B cell (primary cell): Measurements from ENCODE around the gene PITRM1. TPM values are rescaled to one million over a fixed set of nuclear protein-coding genes. Genes with fewer than 3 reads are reported as not detected.
"Not testable (repeated sequence)": the region's sequence is repeated elsewhere in the genome, so short reads cannot be mapped to it uniquely, and the experiment has no call there.

Experiments
- ATAC-seq: fragments of 200-7000 bp; cut with Tn5 transposase; one replicate; pipeline ENCODE4 v1.10.0; 2021; ENCODE audit warnings: low read depth, mild to moderate bottlenecking, moderate number of reproducible peaks, moderate library complexity
- CTCF ChIA-PET: fragments of 350-600 bp; sonication (Branson Sonifier 250); formaldehyde crosslinking; loops from one replicate; lab custom pipeline; 2021; ENCODE audit warnings: antibody characterized with exemption, inconsistent platforms; lab: Charles Lee
- POLR2A ChIA-PET: fragments of 350-600 bp; sonication (Branson Sonifier 250); formaldehyde crosslinking; loops from one replicate; lab custom pipeline; 2021; ENCODE audit warnings: antibody characterized with exemption; lab: Charles Lee
- DNase-seq: peaks from one replicate; pipeline ENCODE4 v3.0.0; 2013
- H2AFZ ChIP-seq: 2 replicates; pipeline ENCODE4 v1.6.1; 2012; ENCODE audit warnings: mild to moderate bottlenecking, low read depth, low read length; ENCODE audit not compliant: insufficient read depth, poor library complexity, severe bottlenecking
- H3K27ac ChIP-seq, 2 donors: 1 replicate in 1 of 2; 2 replicates in 1 of 2; pipeline ENCODE4 v1.5.1; 2012 to 2013; ENCODE audit warnings: low read length in 2 of 2, mild to moderate bottlenecking in 2 of 2, moderate library complexity in 1 of 2
- H3K27me3 ChIP-seq, 4 experiments: fragments of 200-600 bp in 1 of 4; sonication (generic) in 1 of 4; replicated peaks in 1 of 4; 1 replicate in 2 of 4; 2 replicates in 2 of 4; pipeline versions ENCODE4 v1.6.1 to v1.7.0; 2013 to 2016; ENCODE audit warnings: low read length in 3 of 4, mild to moderate bottlenecking in 2 of 4, mixed read lengths in 1 of 4, moderate library complexity in 1 of 4; ENCODE audit not compliant: insufficient read depth in 4 of 4, control insufficient read depth in 3 of 4; ENCODE audit errors: control extremely low read depth in 1 of 4
- H3K36me3 ChIP-seq, 2 experiments: replicated peaks in 1 of 2; 1 replicate in 1 of 2; 2 replicates in 1 of 2; pipeline versions ENCODE4 v1.6.1 to v1.7.1; 2013; ENCODE audit warnings: low read length in 1 of 2; ENCODE audit not compliant: insufficient read depth in 2 of 2, control insufficient read depth in 1 of 2; ENCODE audit errors: control extremely low read depth in 1 of 2, extremely low read depth in 1 of 2
- H3K4me1 ChIP-seq, 2 donors: fragments of 200-600 bp in 1 of 2; sonication (generic) in 1 of 2; 1 replicate in 1 of 2; 2 replicates in 1 of 2; pipeline versions ENCODE4 v1.5.1 to v1.6.1; 2013 to 2017; ENCODE audit warnings: low read length in 2 of 2; ENCODE audit not compliant: control insufficient read depth in 2 of 2, insufficient read depth in 2 of 2
- H3K4me2 ChIP-seq: replicated peaks from 2 replicates; pipeline ENCODE3; 2012; ENCODE audit warnings: mild to moderate bottlenecking, low read depth, low read length; ENCODE audit not compliant: poor library complexity, severe bottlenecking
- H3K4me3 ChIP-seq, 5 experiments: fragments of 200-600 bp in 1 of 5; sonication (generic) in 1 of 5; 1 replicate in 3 of 5; 2 replicates in 2 of 5; pipeline versions ENCODE4 v1.5.1 to v1.7.0; 2011 to 2016; ENCODE audit warnings: low read length in 4 of 5, mild to moderate bottlenecking in 4 of 5, low read depth in 2 of 5, control low read depth in 1 of 5, moderate library complexity in 1 of 5; ENCODE audit not compliant: insufficient read depth in 1 of 5; ENCODE audit errors: control extremely low read depth in 1 of 5, extremely low read depth in 1 of 5
- H3K79me2 ChIP-seq: fragments of 200-600 bp; sonication (generic); one replicate; pipeline ENCODE4 v1.6.0; 2016; ENCODE audit warnings: low read length; ENCODE audit not compliant: control insufficient read depth, insufficient read depth
- H3K9ac ChIP-seq: fragments of 200-600 bp; sonication (generic); 2 replicates; pipeline ENCODE4 v1.6.1; 2017; ENCODE audit warnings: mild to moderate bottlenecking, low read length, moderate library complexity
- H3K9me3 ChIP-seq, 3 donors: one replicate each; pipeline versions ENCODE4 v1.6.1 to v1.7.1; 2013; ENCODE audit warnings: low read length in 2 of 3; ENCODE audit not compliant: control insufficient read depth in 2 of 3, insufficient read depth in 1 of 3; ENCODE audit errors: control extremely low read depth in 1 of 3
- H4K20me1 ChIP-seq: 2 replicates; pipeline ENCODE4 v1.6.0; 2012; ENCODE audit warnings: mild to moderate bottlenecking, low read length; ENCODE audit not compliant: insufficient read depth, control insufficient read depth, poor library complexity, severe bottlenecking
- H3K27ac Mint-ChIP-seq: one replicate; pipeline ENCODE4 v1.8.0; 2021; ENCODE audit warnings: mixed read lengths
- H3K27me3 Mint-ChIP-seq: one replicate; pipeline ENCODE4 v1.8.0; 2021; ENCODE audit warnings: mixed read lengths
- H3K4me1 Mint-ChIP-seq: one replicate; pipeline ENCODE4 v1.8.0; 2021; ENCODE audit warnings: mixed read lengths
- H3K4me3 Mint-ChIP-seq: one replicate; pipeline ENCODE4 v1.8.0; 2021; ENCODE audit warnings: mixed read lengths
- H3K9me3 Mint-ChIP-seq: one replicate; pipeline ENCODE4 v1.8.0; 2022; ENCODE audit warnings: mixed read lengths; ENCODE audit not compliant: insufficient read depth
- CTCF ChIP-seq: fragments of 200-600 bp; IDR thresholded peaks from one replicate; pipeline ENCODE4 v1.8.0; 2022; ENCODE audit warnings: antibody characterized with exemption, mild to moderate bottlenecking
- EZH2 ChIP-seq: IDR thresholded peaks from 2 replicates; pipeline ENCODE4 v1.6.1; 2012; ENCODE audit warnings: borderline replicate concordance, low read depth, mild to moderate bottlenecking, moderate library complexity, low read length; ENCODE audit not compliant: insufficient read depth, poor library complexity, severe bottlenecking
- WGBS: methylation state at CpG from one replicate; pipeline ENCODE4 v1.1.5; 2013; ENCODE audit warnings: missing lambda C conversion rate; ENCODE audit not compliant: insufficient coverage; 5-methylcytosine and 5-hydroxymethylcytosine counted together
- intact Hi-C: fragments of 100-400 bp; cut with micrococcal nuclease; formaldehyde crosslinking; loops from one replicate; pipeline ENCODE4 v1.10.0; 2022
- polyA minus RNA-seq: library from RNA; depleted of rRNA, polyadenylated mRNA; stranded (reverse); fragments of >200 nt; gene quantifications from 2 replicates; pipeline ENCODE4 v1.2.3, GENCODE V29; 2012
- polyA plus RNA-seq: library from polyadenylated mRNA; depleted of rRNA; stranded (reverse); fragments of >200 nt; gene quantifications from 2 replicates; pipeline ENCODE4 v1.2.3, GENCODE V29; 2012
- total RNA-seq, 2 donors: library from RNA; stranded (reverse); fragments of 120-200 nt in 1 of 2; gene quantifications; 1 replicate in 1 of 2; 2 replicates in 1 of 2; pipeline versions ENCODE4 v1.2.3 to v1.2.4, GENCODE V29; 2013 to 2022

Gene PITRM1
- total RNA-seq (65.3 and 71.1 TPM in 2 replicates), polyA plus RNA-seq (50.7 and 79.6 TPM in 2 replicates), polyA minus RNA-seq (33.5 and 57.7 TPM in 2 replicates)
- total RNA-seq (2013) = 55.0 TPM

DNA sequence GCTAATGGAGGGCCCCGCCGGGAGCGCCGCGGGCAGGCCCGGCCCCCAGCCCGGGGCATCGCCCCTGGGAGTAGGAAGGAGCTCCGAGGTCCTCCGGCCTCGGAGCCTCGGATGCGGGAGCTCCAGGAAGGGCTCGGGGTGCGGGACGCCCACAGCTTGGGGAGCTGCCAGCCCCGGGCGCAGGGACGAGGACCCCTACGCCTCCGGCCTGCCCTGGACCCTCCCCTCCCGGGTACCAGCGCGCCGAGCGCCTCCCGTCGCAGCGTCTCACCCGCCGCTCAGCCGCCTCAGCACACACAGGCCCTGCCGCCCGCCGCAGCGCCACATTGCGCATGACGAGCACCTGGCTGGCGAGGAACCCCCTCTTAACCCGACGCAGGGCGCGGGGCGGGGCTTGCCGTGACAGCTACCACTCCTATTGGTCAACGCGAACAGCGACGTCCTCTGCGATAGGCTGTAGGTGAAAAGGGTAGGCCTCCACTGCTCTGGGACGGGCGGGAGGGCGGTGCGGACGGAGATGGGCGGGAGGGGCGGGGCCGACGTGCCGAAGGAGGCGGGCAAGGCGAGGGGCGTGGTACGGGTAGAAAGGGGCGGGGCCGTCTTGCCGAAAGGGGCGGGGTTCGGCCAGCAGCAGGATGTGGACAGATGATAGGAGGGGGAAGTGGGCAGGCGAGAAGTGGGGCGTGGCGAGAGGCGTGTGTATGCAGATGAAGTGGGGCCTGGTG is at the start of gene PITRM1:
TSS of gene PITRM1 (minus strand) at position 337 of the 725 bp plus-strand sequence. CDS start at position 327, 10 bp downstream.
- POLR2A ChIA-PET = interaction anchor here (0.6 to 1.1 kb wide), 4 partner anchors 613 to 1555 kb away, joined by 3 to 4 read pairs (median 3); partner anchors contain the start of gene KLF6
- peak; percentile 90 for ATAC-seq
- peak within 1 kb of the TSS; percentile 92 for H3K4me2 ChIP-seq
- under 1% methylated on average over 60 of the region's 73 CpGs for WGBS
- Mint-ChIP-seq H3K4me3 (peak within 1 kb of the TSS; percentile 88), H3K27ac (peak within 1 kb of the TSS; percentile 84), H3K27me3 (no peaks in the 10 kb centered on the region), H3K4me1 (peaks cover 16% of the 10 kb centered on the region), H3K9me3 (no peaks in the 10 kb centered on the region)
- intact Hi-C loops = loop anchor here (1.0 to 10.0 kb wide), 3 partner anchors 104 to 612 kb away; partner anchors contain the start of gene KLF6
- H3K79me2 ChIP-seq = peaks cover 30% of the 10 kb centered on the region
- H3K9ac ChIP-seq = peak within 1 kb of the TSS; percentile 90
- peaks cover 7 to 17% of the 10 kb centered on the region in 2 donors for H3K4me1 ChIP-seq
- no peaks in the 10 kb centered on the region for H3K27me3 ChIP-seq
- H3K4me3 ChIP-seq = peak within 1 kb of the TSS; percentile 64 to 90 (median 77)
- peaks cover 0 to 24% of the 10 kb centered on the region in 2 experiments for H3K36me3 ChIP-seq
- H4K20me1 ChIP-seq = no peaks in the 10 kb centered on the region
- H2AFZ ChIP-seq = peak within 1 kb of the TSS; percentile 90
- peak; percentile 100 for DNase-seq
- CTCF ChIA-PET = interaction anchor here (1.1 kb wide), 1 partner anchor 25 kb away, joined by 3 read pairs; no protein-coding TSS in a partner anchor
- H3K9me3 ChIP-seq = peaks cover 0 to 8% (median 0%) of the 10 kb centered on the region in 3 donors
- no peak for TF ChIP-seq EZH2
- TF ChIP-seq CTCF = no peak
- peak within 1 kb of the TSS; percentile 68 to 92 for H3K27ac ChIP-seq

DNA sequence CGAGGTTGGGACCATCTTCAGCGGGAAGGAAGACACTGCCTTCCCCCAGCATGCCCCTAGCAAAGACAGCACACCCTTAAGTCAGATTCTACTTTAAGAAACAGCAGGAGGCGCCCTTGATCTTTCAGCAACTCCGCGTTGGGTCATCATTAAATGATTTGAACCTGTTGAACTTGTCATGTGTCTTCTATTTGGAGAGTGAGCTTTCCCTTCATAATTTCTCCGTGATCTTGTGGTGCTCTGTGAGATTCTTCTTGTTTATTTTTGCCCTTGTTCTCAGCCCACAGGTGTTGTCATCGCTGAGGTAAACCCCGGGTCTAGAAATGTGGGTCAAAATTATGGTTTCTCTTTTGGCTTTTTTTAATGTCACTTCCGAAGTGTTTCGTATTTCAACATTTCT is 49.5 kb upstream of the PITRM1 start:
- no peak overlapping the region for H3K4me3 ChIP-seq
- peaks cover 4% of the 10 kb centered on the region for H3K27me3 Mint-ChIP-seq
- no peaks in the 10 kb centered on the region for H3K9me3 Mint-ChIP-seq
- no peak overlapping the region for H3K9ac ChIP-seq
- H3K27ac Mint-ChIP-seq = no peak overlapping the region
- H3K27me3 ChIP-seq = peaks cover 0 to 5% (median 0%) of the 10 kb centered on the region in 4 experiments
- TF ChIP-seq EZH2 (no peak), CTCF (no peak)
- H2AFZ ChIP-seq = no peak overlapping the region
- H3K9me3 ChIP-seq = peaks cover 0 to 3% (median 0%) of the 10 kb centered on the region in 3 donors
- H3K4me1 Mint-ChIP-seq = no peaks in the 10 kb centered on the region
- H3K36me3 ChIP-seq = no peaks in the 10 kb centered on the region
- 82% methylated on average over 4 of the region's 10 CpGs for WGBS
- intact Hi-C loops = no loop called here
- H3K79me2 ChIP-seq = no peaks in the 10 kb centered on the region
- CTCF ChIA-PET = no interaction called here
- H4K20me1 ChIP-seq = no peaks in the 10 kb centered on the region
- H3K4me3 Mint-ChIP-seq = no peak overlapping the region
- ATAC-seq (no peak), DNase-seq (no peak)
- no peaks in the 10 kb centered on the region for H3K4me1 ChIP-seq
- no peak overlapping the region for H3K27ac ChIP-seq
- no peak overlapping the region for H3K4me2 ChIP-seq
- POLR2A ChIA-PET = no interaction called here

DNA sequence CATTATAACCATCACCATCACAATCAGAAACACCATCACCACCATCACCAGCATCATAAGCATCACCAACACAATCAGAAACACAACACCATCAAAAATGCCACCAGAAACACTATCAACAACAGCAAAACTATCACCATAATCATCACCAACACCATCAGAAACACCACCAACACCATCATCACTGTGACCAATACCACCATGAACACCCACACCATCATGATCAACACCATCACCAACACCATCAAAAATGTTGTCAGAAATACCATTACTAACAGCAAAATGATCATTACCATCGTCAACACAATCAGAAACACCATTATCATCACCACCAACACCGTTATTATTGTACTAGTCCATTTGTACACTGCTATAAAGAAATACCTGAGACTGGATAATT is 49.0 kb upstream of the PITRM1 start:
- H3K27ac Mint-ChIP-seq, POLR2A ChIA-PET, H3K4me1 ChIP-seq, H3K4me2 ChIP-seq, H2AFZ ChIP-seq, H3K27me3 Mint-ChIP-seq, DNase-seq, CTCF ChIA-PET, H3K9me3 ChIP-seq, H3K27ac ChIP-seq, H3K27me3 ChIP-seq, H3K36me3 ChIP-seq, H3K4me3 ChIP-seq, H3K9me3 Mint-ChIP-seq, H3K9ac ChIP-seq, H3K4me1 Mint-ChIP-seq, H3K79me2 ChIP-seq, H4K20me1 ChIP-seq, ATAC-seq, H3K4me3 Mint-ChIP-seq, intact Hi-C loops: not testable (repeated sequence)
- no CpG with 5 or more reads among the region's 2 CpGs for WGBS
